GM21381 (cell line): Measurements from ENCODE around the gene SPRR3.
"Not testable (repeated sequence)": the region's sequence is repeated elsewhere in the genome, so short reads cannot be mapped to it uniquely, and the experiment has no call there.

Experiments used
- ATAC-seq: cut with Tn5 transposase; IDR thresholded peaks from one replicate; pipeline ENCODE4 v1.9.1; 2021; ENCODE audit warnings: mild to moderate bottlenecking, moderate library complexity; ENCODE audit not compliant: unreplicated experiment

The SPRR3 gene

GRCh38 chr1:152983234-152983633 lies 18.3 kb upstream of the SPRR3 start:
- ATAC-seq, result no peak

- ATAC-seq, result no peak
These were observed 17.8 kb upstream of the SPRR3 start, which contains the start of gene SPRR1A for GRCh38 chr1:152983743-152984142. SPRR1A (plus strand) TSS chr1:152984081; CDS start chr1:152985231, 1,150 bp downstream.

- no peak for ATAC-seq
These were observed 15.0 kb upstream of the SPRR3 start for GRCh38 chr1:152986578-152986977.

- no peak for ATAC-seq
These were observed 8.4 kb upstream of the SPRR3 start for GRCh38 chr1:152993186-152993585.

GRCh38 chr1:152995842-152996241 lies 5.7 kb upstream of the SPRR3 start:
- ATAC-seq, result no peak

GRCh38 chr1:152996633-152997400 lies 4.7 kb upstream of the SPRR3 start:
- ATAC-seq, result no peak

- no peak for ATAC-seq
These were observed 3.6 kb upstream of the SPRR3 start for GRCh38 chr1:152997901-152998300.

GRCh38 chr1:152998476-152998875 lies 3.1 kb upstream of the SPRR3 start:
- ATAC-seq, result no peak

- no peak for ATAC-seq
These were observed 1.7 kb upstream of the SPRR3 start for GRCh38 chr1:152999818-153000217.

GRCh38 chr1:153000294-153000693 lies 1.3 kb upstream of the SPRR3 start:
- ATAC-seq, result no peak

GRCh38 chr1:153011235-153011758 lies 9.7 kb downstream of the SPRR3 start:
- ATAC-seq, result not testable (repeated sequence)

GRCh38 chr1:153021829-153022228 lies 20.3 kb downstream of the SPRR3 start:
- ATAC-seq, result not testable (repeated sequence)

GRCh38 chr1:153022340-153022739 lies 20.8 kb downstream of the SPRR3 start:
- ATAC-seq, result not testable (repeated sequence)

- no peak for ATAC-seq
These were observed 21.6 kb downstream of the SPRR3 start for GRCh38 chr1:153023109-153023508.

GRCh38 chr1:153024413-153024812 lies 22.9 kb downstream of the SPRR3 start:
- no peak for ATAC-seq

- ATAC-seq, result no peak
These were observed 24.2 kb downstream of the SPRR3 start for GRCh38 chr1:153025797-153026196.

- no peak for ATAC-seq
These were observed 27.2 kb downstream of the SPRR3 start for GRCh38 chr1:153028766-153029165.

- no peak for ATAC-seq
These were observed 29.3 kb downstream of the SPRR3 start, which contains the start of gene SPRR1B for GRCh38 chr1:153030895-153031294. SPRR1B (plus strand) TSS chr1:153031203; CDS start chr1:153032346, 1,143 bp downstream.

GRCh38 chr1:153032073-153032472 lies 30.5 kb downstream of the SPRR3 start:
- ATAC-seq, result no peak

- no peak for ATAC-seq
These were observed 31.2 kb downstream of the SPRR3 start for GRCh38 chr1:153032677-153033308.

GRCh38 chr1:153035211-153035610 lies 33.7 kb downstream of the SPRR3 start:
- ATAC-seq, result no peak
